HL-60 (cell line): ENCODE results near the gene ZNF277.
"Not testable (repeated sequence)": the region's sequence is repeated elsewhere in the genome, so short reads cannot be mapped to it uniquely, and the experiment has no call there.

Source experiments
- DNase-seq, 2 experiments: peaks; one replicate each; pipeline ENCODE4 v3.0.0-alpha.2; 2010 to 2020; ENCODE audit warnings: low read depth in 1 of 2, low spot score in 1 of 2
- H3K27ac ChIP-seq: fragments of 250-450 bp; sonication (Bioruptor Pico); replicated peaks from 2 replicates; pipeline ENCODE4 v1.5.1; 2020; ENCODE audit warnings: mild to moderate bottlenecking, moderate library complexity
- H3K27me3 ChIP-seq: fragments of 250-450 bp; sonication (Bioruptor Pico); 2 replicates; pipeline ENCODE4 v1.5.1; 2021; ENCODE audit warnings: mild to moderate bottlenecking, moderate library complexity; ENCODE audit not compliant: insufficient read depth, poor library complexity, severe bottlenecking
- H3K4me3 ChIP-seq: replicated peaks from 2 replicates; pipeline ENCODE4 v1.5.1; 2011; ENCODE audit warnings: mild to moderate bottlenecking, control low read depth, low read length; ENCODE audit not compliant: insufficient read depth
- GABPA ChIP-seq: IDR thresholded peaks from 2 replicates; pipeline ENCODE4 v1.6.1; 2012; ENCODE audit warnings: low read depth
- POLR2AphosphoS5 ChIP-seq: IDR thresholded peaks from 2 replicates; pipeline ENCODE4 v1.6.1; 2012; ENCODE audit warnings: low read depth
- SPI1 ChIP-seq: IDR thresholded peaks from 2 replicates; pipeline ENCODE4 v1.6.1; 2012; ENCODE audit warnings: low read depth, mild to moderate bottlenecking, borderline replicate concordance
- TF ChIP-seq, protein P1 (sequence below): IDR thresholded peaks from one replicate; pipeline ENCODE4 v1.5.1; 2011; ENCODE audit warnings: low read length, control low read depth, inconsistent platforms; ENCODE audit not compliant: insufficient read depth
- TF ChIP-seq, protein P2 (sequence below): IDR thresholded peaks from 2 replicates; pipeline ENCODE4 v1.6.1; 2012; ENCODE audit warnings: low read depth; ENCODE audit not compliant: insufficient replicate concordance

ZNF277 gene

DNA sequence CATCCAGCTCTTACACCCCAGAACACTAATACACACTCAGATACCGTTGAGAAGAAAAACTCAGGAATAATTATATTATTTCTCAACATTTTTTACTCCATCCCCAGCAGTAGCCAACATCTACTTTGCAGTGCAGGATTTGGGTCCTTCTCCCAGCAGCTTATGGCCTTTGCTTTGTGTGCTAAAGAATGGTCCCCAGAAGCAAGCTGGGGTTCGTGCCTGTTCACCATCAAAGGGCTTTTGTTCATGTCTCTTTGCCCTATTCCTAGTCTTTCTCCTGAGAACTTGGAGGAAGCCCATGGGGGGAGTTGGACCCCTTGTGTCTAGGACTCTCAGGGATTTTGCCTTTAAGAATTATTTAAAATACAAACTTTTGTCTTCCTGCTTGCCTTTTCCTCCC is 100.4 kb downstream of the ZNF277 start:
- DNase-seq: no peak
- H3K4me3 ChIP-seq: no peak overlapping the region
- TF ChIP-seq, protein P1, sequence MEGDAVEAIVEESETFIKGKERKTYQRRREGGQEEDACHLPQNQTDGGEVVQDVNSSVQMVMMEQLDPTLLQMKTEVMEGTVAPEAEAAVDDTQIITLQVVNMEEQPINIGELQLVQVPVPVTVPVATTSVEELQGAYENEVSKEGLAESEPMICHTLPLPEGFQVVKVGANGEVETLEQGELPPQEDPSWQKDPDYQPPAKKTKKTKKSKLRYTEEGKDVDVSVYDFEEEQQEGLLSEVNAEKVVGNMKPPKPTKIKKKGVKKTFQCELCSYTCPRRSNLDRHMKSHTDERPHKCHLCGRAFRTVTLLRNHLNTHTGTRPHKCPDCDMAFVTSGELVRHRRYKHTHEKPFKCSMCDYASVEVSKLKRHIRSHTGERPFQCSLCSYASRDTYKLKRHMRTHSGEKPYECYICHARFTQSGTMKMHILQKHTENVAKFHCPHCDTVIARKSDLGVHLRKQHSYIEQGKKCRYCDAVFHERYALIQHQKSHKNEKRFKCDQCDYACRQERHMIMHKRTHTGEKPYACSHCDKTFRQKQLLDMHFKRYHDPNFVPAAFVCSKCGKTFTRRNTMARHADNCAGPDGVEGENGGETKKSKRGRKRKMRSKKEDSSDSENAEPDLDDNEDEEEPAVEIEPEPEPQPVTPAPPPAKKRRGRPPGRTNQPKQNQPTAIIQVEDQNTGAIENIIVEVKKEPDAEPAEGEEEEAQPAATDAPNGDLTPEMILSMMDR: no peak
- TF ChIP-seq, protein P2, sequence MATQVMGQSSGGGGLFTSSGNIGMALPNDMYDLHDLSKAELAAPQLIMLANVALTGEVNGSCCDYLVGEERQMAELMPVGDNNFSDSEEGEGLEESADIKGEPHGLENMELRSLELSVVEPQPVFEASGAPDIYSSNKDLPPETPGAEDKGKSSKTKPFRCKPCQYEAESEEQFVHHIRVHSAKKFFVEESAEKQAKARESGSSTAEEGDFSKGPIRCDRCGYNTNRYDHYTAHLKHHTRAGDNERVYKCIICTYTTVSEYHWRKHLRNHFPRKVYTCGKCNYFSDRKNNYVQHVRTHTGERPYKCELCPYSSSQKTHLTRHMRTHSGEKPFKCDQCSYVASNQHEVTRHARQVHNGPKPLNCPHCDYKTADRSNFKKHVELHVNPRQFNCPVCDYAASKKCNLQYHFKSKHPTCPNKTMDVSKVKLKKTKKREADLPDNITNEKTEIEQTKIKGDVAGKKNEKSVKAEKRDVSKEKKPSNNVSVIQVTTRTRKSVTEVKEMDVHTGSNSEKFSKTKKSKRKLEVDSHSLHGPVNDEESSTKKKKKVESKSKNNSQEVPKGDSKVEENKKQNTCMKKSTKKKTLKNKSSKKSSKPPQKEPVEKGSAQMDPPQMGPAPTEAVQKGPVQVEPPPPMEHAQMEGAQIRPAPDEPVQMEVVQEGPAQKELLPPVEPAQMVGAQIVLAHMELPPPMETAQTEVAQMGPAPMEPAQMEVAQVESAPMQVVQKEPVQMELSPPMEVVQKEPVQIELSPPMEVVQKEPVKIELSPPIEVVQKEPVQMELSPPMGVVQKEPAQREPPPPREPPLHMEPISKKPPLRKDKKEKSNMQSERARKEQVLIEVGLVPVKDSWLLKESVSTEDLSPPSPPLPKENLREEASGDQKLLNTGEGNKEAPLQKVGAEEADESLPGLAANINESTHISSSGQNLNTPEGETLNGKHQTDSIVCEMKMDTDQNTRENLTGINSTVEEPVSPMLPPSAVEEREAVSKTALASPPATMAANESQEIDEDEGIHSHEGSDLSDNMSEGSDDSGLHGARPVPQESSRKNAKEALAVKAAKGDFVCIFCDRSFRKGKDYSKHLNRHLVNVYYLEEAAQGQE: no peak
- no peak for TF ChIP-seq POLR2AphosphoS5
- TF ChIP-seq GABPA: no peak
- TF ChIP-seq SPI1: no peak
- no peaks in the 10 kb centered on the region for H3K27me3 ChIP-seq
- no peak overlapping the region for H3K27ac ChIP-seq

DNA sequence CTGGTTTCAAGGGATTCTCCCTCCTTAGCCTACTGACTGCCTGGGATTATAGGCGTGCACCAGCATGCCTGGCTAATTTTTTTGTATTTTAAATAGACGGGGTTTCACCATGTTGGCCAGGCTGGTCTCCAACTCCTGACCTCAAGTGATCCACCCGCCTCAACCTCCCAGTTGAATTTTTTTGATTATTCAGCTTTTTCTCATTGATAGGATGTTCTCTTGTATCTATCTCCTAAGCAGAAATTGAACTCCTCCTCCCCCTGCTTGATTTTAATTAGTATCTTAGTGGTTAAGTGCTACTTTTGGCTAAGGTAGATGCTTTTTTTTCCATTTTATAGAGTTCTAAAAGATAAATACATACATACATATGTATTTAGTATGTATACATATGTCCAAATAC is 101.0 kb downstream of the ZNF277 start:
- TF ChIP-seq, protein P1: no peak
- TF ChIP-seq GABPA (no peak), SPI1 (no peak), POLR2AphosphoS5 (no peak)
- TF ChIP-seq, protein P2: no peak
- Histone ChIP-seq H3K27ac (no peak overlapping the region), H3K4me3 (no peak overlapping the region), H3K27me3 (no peaks in the 10 kb centered on the region)
- no peak for DNase-seq

DNA sequence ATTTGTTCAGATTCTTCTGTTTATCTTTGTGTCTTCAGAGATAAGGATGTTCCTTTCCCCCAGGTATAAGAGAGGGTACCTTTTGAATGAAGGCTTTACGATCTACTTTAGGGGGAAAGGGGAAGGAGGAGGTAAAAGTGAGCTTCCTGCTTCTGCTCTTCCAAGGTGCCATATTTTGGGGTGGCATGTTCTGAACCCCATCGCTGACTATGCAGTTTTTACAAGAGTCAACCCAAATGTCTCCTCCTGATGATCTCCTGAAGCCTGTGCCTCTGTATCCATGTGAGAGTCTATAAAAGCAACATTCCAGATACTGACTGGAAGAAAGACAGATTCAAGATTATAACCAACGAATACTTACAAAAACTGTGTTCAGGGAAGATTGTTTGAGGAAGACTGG is 102.5 kb downstream of the ZNF277 start:
- H3K27ac ChIP-seq: no peak overlapping the region
- TF ChIP-seq, protein P2: no peak
- TF ChIP-seq GABPA (no peak), SPI1 (no peak), POLR2AphosphoS5 (no peak)
- TF ChIP-seq, protein P1: no peak
- DNase-seq: no peak

DNA sequence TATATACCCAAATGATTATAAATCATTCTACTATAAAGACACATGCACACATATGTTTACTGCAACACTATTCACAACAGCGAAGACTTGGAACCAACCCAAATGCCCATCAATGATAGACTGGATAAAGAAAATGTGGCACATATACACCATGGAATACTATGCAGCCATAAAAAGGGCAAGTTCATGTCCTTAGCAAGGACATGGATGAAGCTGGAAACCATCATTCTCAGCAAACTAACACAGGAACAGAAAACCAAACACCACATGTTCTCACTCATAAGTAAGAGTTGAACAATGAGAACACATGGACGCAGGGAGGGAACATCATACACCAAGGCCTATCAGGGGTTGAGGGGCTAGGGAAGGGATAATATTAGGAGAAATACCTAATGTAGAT is 110.3 kb downstream of the ZNF277 start:
- not testable (repeated sequence) for H3K27me3 ChIP-seq, H3K27ac ChIP-seq, H3K4me3 ChIP-seq, DNase-seq

More for the DNA sequence above, 102.5 kb downstream of the ZNF277 start:
- Histone ChIP-seq H3K27me3 (no peaks in the 10 kb centered on the region), H3K4me3 (no peak overlapping the region)
